HepG2 (cell line): ENCODE data around the gene PRR14. TPM values are rescaled to one million over a fixed set of nuclear protein-coding genes. Genes with fewer than 3 reads are reported as not detected.

ENCODE experiments used
- EZH2 ChIP-seq: conservative IDR thresholded peaks from 2 replicates; pipeline ENCODE4 v1.6.1; 2012; ENCODE audit warnings: mild to moderate bottlenecking, low read depth, low read length, moderate library complexity
- FOXP1 ChIP-seq, 2 experiments: fragments of 450-650 bp in 1 of 2; IDR thresholded peaks; 2 replicates each; pipeline ENCODE4 v1.6.1; 2017 to 2018; ENCODE audit warnings: antibody characterized with exemption in 1 of 2
- HNF1B ChIP-seq: sonication (generic); formaldehyde crosslinking; IDR thresholded peaks from 2 replicates; pipeline ENCODE4 v1.5.1; 2020; ENCODE audit warnings: mild to moderate bottlenecking, moderate library complexity, missing genetic modification reagents
- NONO ChIP-seq, 2 experiments: fragments of 450-650 bp in 1 of 2; sonication (generic) in 1 of 2; formaldehyde crosslinking in 1 of 2; IDR thresholded peaks in 1 of 2; conservative IDR thresholded peaks in 1 of 2; 2 replicates each; pipeline versions ENCODE4 v1.6.1 to v1.8.0; 2017 to 2022; ENCODE audit warnings: mild to moderate bottlenecking in 1 of 2, missing genetic modification reagents in 1 of 2, moderate library complexity in 1 of 2
- TP53 ChIP-seq: sonication (generic); formaldehyde crosslinking; conservative IDR thresholded peaks from 2 replicates; pipeline ENCODE4 v1.4.0; 2020; ENCODE audit warnings: missing genetic modification reagents
- ZBTB43 ChIP-seq: sonication (generic); formaldehyde crosslinking; conservative IDR thresholded peaks from 2 replicates; pipeline ENCODE4 v1.4.0; 2020; ENCODE audit warnings: missing genetic modification reagents
- ZNF660 ChIP-seq: sonication (generic); formaldehyde crosslinking; IDR thresholded peaks from 2 replicates; pipeline ENCODE4 v1.5.1; 2020; ENCODE audit warnings: mild to moderate bottlenecking, low read depth, missing genetic modification reagents, borderline replicate concordance
- polyA plus RNA-seq, 8 experiments: library from polyadenylated mRNA; depleted of rRNA in 3 of 8; stranded (reverse) in 7 of 8; unstranded in 1 of 8; fragments of >200 nt; fragmentation: Illumina TruSeq in 4 of 8; extraction: Trizol in 4 of 8; gene quantifications; 2 replicates each; pipeline versions ENCODE4 v1.2.1 to v1.2.3, GENCODE V29; 2011 to 2016; ENCODE audit warnings: low read depth in 4 of 8, missing spikeins in 1 of 8, mixed read lengths in 1 of 8; ENCODE audit not compliant: insufficient read depth in 1 of 8
- total RNA-seq, 5 experiments: library from RNA; depleted of rRNA; stranded (reverse); fragments of >200 nt; fragmentation: Illumina TruSeq; extraction: Trizol; gene quantifications; 2 replicates each; pipeline ENCODE4 v1.2.3, GENCODE V29; 2016; ENCODE audit warnings: low read depth in 1 of 5
- TF ChIP-seq, protein P1 (sequence below): sonication (generic); formaldehyde crosslinking; IDR thresholded peaks from 2 replicates; pipeline ENCODE4 v1.4.0; 2020; ENCODE audit warnings: missing genetic modification reagents

Gene PRR14
- total and polyA plus RNA-seq, 2 of the 13 experiments (the other 11 are each of a cell fraction or from before 2014, with no cell fraction given), result 8.4 to 11.0 TPM

GRCh38 chr16:30698139-30698815, 47.5 kb downstream of the PRR14 start (continued):
- TF ChIP-seq, protein P1, sequence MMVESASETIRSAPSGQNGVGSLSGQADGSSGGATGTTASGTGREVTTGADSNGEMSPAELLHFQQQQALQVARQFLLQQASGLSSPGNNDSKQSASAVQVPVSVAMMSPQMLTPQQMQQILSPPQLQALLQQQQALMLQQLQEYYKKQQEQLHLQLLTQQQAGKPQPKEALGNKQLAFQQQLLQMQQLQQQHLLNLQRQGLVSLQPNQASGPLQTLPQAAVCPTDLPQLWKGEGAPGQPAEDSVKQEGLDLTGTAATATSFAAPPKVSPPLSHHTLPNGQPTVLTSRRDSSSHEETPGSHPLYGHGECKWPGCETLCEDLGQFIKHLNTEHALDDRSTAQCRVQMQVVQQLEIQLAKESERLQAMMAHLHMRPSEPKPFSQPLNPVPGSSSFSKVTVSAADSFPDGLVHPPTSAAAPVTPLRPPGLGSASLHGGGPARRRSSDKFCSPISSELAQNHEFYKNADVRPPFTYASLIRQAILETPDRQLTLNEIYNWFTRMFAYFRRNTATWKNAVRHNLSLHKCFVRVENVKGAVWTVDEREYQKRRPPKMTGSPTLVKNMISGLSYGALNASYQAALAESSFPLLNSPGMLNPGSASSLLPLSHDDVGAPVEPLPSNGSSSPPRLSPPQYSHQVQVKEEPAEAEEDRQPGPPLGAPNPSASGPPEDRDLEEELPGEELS (CRISPR knock-in tag), result peak; percentile 68
- TF ChIP-seq HNF1B (CRISPR knock-in tag), result peak; percentile 93
- peak; percentile 78 for TF ChIP-seq ZBTB43 (CRISPR knock-in tag)
- TF ChIP-seq NONO (IDR thresholded peaks at IDR 0.05), result no peak
- peak; percentile 99 for TF ChIP-seq NONO (CRISPR knock-in tag; conservative IDR thresholded peaks at IDR 0.05)
- no peak for TF ChIP-seq TP53 (CRISPR knock-in tag)
- no peak for TF ChIP-seq EZH2
- TF ChIP-seq ZNF660, result no peak
- 0 out of 2 replicates have a peak, but pooled peaks have one; percentile 5 for TF ChIP-seq FOXP1 (IDR thresholded peaks at IDR 0.05)
- peak; percentile 58 for TF ChIP-seq FOXP1 (CRISPR knock-in tag; IDR thresholded peaks at IDR 0.05)
